GM06990 (cell line): ENCODE measurements around the gene DIPK1C.

ENCODE experiments used
- DNase-seq: peaks from one replicate; pipeline ENCODE4 v3.0.0-alpha.2; 2011; ENCODE audit not compliant: insufficient read length; ENCODE audit errors: extremely low read depth
- H3K27me3 ChIP-seq: replicated peaks from 2 replicates; pipeline ENCODE4 v1.6.0; 2011; ENCODE audit warnings: low read length; ENCODE audit not compliant: control insufficient read depth, insufficient read depth
- H3K36me3 ChIP-seq: 2 replicates; pipeline ENCODE4 v1.5.1; 2011; ENCODE audit warnings: low read length; ENCODE audit not compliant: control insufficient read depth, insufficient read depth
- H3K4me3 ChIP-seq: replicated peaks from 2 replicates; pipeline ENCODE4 v1.5.1; 2011; ENCODE audit warnings: low read depth, mild to moderate bottlenecking, control low read depth, low read length
- TF ChIP-seq, protein P1 (sequence below): IDR thresholded peaks from 2 replicates; pipeline ENCODE4 v1.5.1; 2011; ENCODE audit warnings: low read length, control low read depth, mild to moderate bottlenecking, inconsistent platforms; ENCODE audit not compliant: insufficient read depth, poor library complexity, severe bottlenecking

Gene DIPK1C

GRCh38 chr18:74500372-74500771 is 43.3 kb upstream of the DIPK1C start:
- no peaks in the 10 kb centered on the region for H3K27me3 ChIP-seq
- DNase-seq, result no peak
- TF ChIP-seq, protein P1, sequence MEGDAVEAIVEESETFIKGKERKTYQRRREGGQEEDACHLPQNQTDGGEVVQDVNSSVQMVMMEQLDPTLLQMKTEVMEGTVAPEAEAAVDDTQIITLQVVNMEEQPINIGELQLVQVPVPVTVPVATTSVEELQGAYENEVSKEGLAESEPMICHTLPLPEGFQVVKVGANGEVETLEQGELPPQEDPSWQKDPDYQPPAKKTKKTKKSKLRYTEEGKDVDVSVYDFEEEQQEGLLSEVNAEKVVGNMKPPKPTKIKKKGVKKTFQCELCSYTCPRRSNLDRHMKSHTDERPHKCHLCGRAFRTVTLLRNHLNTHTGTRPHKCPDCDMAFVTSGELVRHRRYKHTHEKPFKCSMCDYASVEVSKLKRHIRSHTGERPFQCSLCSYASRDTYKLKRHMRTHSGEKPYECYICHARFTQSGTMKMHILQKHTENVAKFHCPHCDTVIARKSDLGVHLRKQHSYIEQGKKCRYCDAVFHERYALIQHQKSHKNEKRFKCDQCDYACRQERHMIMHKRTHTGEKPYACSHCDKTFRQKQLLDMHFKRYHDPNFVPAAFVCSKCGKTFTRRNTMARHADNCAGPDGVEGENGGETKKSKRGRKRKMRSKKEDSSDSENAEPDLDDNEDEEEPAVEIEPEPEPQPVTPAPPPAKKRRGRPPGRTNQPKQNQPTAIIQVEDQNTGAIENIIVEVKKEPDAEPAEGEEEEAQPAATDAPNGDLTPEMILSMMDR, result no peak
- H3K4me3 ChIP-seq, result peak overlapping the region; percentile 73
- H3K36me3 ChIP-seq, result peaks cover 7% of the 10 kb centered on the region

DNA sequence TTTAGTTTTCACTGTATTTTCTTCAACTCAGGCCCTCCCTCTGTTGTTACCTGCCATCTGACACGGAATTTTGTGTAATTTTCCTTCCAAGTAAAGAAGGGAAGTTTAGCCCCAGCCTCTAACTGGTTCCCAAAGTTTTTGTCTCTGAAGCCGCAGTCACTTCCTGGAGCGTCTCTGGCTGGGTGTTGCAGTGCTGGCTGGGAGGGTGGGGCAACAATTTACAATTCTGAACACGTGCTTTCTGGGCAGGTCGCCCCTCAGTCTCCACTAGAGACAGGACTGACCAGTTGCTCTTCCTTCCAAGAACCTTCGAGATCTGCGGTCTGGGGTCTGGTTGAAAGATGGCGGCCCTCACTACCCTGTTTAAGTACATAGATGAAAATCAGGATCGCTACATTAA is 42.5 kb upstream of the DIPK1C start:
- Histone ChIP-seq H3K4me3 (peak overlapping the region; percentile 73), H3K27me3 (no peaks in the 10 kb centered on the region), H3K36me3 (peaks cover 7% of the 10 kb centered on the region)
- peak; percentile 57 for DNase-seq
- TF ChIP-seq, protein P1, result no peak

DNA sequence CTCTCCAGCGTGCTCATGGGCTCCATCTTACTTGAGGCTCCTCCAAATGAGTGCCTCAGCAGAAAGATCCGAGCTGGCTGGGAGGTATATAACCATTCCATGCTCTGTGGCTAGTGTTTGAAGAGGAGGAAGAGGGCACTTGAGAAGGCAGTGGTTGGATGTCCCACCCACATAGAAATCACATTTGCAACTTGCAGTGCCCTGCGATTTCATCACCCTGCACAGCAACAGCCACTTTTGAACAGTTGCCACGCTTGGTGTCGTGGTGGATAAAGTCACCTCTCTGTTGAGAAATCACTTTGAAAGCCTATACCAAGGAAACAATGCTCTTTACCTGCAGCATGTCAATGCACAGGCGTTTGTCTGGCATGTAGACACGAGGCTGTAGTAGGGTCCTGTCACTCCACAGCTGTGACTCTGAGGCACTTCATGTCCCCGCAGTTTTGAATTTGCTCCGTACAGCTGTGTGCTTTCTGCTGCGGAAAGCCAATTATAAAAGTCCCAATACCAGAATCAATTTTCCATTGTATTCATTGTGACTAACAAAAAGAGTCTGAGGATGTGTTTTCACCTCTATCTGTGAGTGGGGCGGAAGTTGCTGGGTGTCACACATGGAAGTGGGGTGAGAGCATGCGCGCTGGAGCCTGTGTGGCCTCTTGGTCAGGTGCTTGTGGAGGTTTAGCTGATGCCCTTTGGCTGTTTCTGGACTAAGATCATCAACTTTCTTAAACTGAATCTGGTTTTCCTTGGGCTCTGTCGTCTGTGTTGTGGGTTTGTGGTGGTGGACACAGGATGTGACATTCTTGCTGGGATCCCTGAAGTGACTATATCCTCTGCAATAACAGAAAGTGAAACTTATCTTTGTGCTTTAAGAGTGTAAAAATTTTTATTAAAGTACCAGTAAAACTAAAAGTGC is 41.9 kb upstream of the DIPK1C start:
- H3K27me3 ChIP-seq, result no peaks in the 10 kb centered on the region
- TF ChIP-seq, protein P1, result no peak
- H3K4me3 ChIP-seq, result peak overlapping the region; percentile 73
- H3K36me3 ChIP-seq, result peaks cover 3% of the 10 kb centered on the region
- peak; percentile 62 for DNase-seq

GRCh38 chr18:74497778-74498177 is 40.7 kb upstream of the DIPK1C start:
- Histone ChIP-seq H3K4me3 (peak overlapping the region; percentile 91; the same call in 1 of the 2 replicates), H3K27me3 (no peaks in the 10 kb centered on the region), H3K36me3 (peaks cover 3% of the 10 kb centered on the region)
- DNase-seq, result no peak
- TF ChIP-seq, protein P1, result no peak

DNA sequence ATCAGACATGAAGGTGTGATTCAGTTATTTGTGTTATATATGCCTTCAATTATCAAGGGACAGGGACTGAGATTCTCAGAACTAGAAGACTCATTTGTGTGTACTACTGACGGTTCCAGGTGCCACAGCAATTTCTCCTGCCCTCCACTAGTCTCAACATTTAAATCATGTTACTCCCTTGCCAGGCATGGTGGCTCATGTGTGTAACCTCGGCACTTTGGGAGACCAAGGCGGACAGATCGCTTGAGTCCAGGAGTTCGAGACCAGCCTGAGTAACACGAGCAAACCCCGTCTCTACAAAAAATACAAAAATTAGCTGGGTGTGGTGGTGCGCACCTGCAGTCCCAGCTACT is 40.2 kb upstream of the DIPK1C start:
- Histone ChIP-seq H3K36me3 (peaks cover 1% of the 10 kb centered on the region; the same call in 1 of the 2 replicates), H3K27me3 (no peaks in the 10 kb centered on the region), H3K4me3 (peak overlapping the region; percentile 91)
- no peak for DNase-seq
- TF ChIP-seq, protein P1, result no peak
